Mammary epithelial cell (primary cell): ENCODE measurements around the gene BTRC.

Experiments used
- CTCF ChIP-seq, 2 donors: IDR thresholded peaks in 1 of 2; conservative IDR thresholded peaks in 1 of 2; 2 replicates each; pipeline ENCODE4 v1.5.1; 2011 to 2012; ENCODE audit warnings: inconsistent platforms in 2 of 2, low read length in 2 of 2, mild to moderate bottlenecking in 2 of 2, control low read depth in 1 of 2, low read depth in 1 of 2; ENCODE audit not compliant: insufficient read depth in 1 of 2; ENCODE audit errors: extremely low read depth in 1 of 2
- EZH2 ChIP-seq: IDR thresholded peaks from 2 replicates; pipeline ENCODE4 v1.6.1; 2012; ENCODE audit warnings: low read length, inconsistent platforms, borderline replicate concordance

- TF ChIP-seq CTCF (conservative IDR thresholded peaks at IDR 0.05 in 1 of 2, IDR thresholded peaks at IDR 0.05 in 1 of 2; ENCODE audit: extremely low read depth in 1 of 2, insufficient read depth in 1 of 2, low read depth in 1 of 2, low read length in 2 of 2) (no peak), EZH2 (no peak)
These were observed 131.2 kb downstream of the BTRC start for GRCh38 chr10:101485207-101485606.
